DLD1 (cell line): ENCODE data around the gene STK33.

ENCODE experiments used
- in situ Hi-C: cut with HindIII; loops from 2 replicates; pipeline ENCODE4 v1.10.0; 2017; ENCODE audit warnings: low sequenced_read_pairs

STK33 gene

GRCh38 chr11:8604078-8604723 lies 10.2 kb upstream of the STK33 start:
- in situ Hi-C loops, result no loop called here

GRCh38 chr11:8603696-8604077 lies 9.7 kb upstream of the STK33 start:
- in situ Hi-C loops, result no loop called here

- in situ Hi-C loops, result no loop called here
Measured at GRCh38 chr11:8601376-8602133, 7.5 kb upstream of the STK33 start.

- in situ Hi-C loops, result no loop called here
Measured at GRCh38 chr11:8598506-8598905, 4.5 kb upstream of the STK33 start.

GRCh38 chr11:8597182-8597581 lies 3.2 kb upstream of the STK33 start:
- in situ Hi-C loops, result no loop called here

- in situ Hi-C loops, result no loop called here
Measured at GRCh38 chr11:8596504-8597046, 2.5 kb upstream of the STK33 start.

GRCh38 chr11:8593455-8593854 lies 573 bp downstream of the STK33 start:
- in situ Hi-C loops, result no loop called here

- in situ Hi-C loops, result no loop called here
Measured at GRCh38 chr11:8587915-8588314, 6.1 kb downstream of the STK33 start.

GRCh38 chr11:8586805-8587204 lies 7.2 kb downstream of the STK33 start:
- in situ Hi-C loops, result no loop called here

- in situ Hi-C loops, result no loop called here
Measured at GRCh38 chr11:8586184-8586583, 7.8 kb downstream of the STK33 start.

- in situ Hi-C loops, result no loop called here
Measured at GRCh38 chr11:8584511-8584910, 9.5 kb downstream of the STK33 start.

- in situ Hi-C loops, result no loop called here
Measured at GRCh38 chr11:8584082-8584481, 9.9 kb downstream of the STK33 start.

GRCh38 chr11:8581300-8581699 lies 12.7 kb downstream of the STK33 start:
- in situ Hi-C loops, result no loop called here

- in situ Hi-C loops, result no loop called here
Measured at GRCh38 chr11:8577791-8578581, 16.0 kb downstream of the STK33 start.

- in situ Hi-C loops, result no loop called here
Measured at GRCh38 chr11:8574798-8575197, 19.2 kb downstream of the STK33 start.

- in situ Hi-C loops, result no loop called here
Measured at GRCh38 chr11:8573777-8574176, 20.3 kb downstream of the STK33 start.

- in situ Hi-C loops, result no loop called here
Measured at GRCh38 chr11:8567602-8568198, 26.3 kb downstream of the STK33 start.

- in situ Hi-C loops, result no loop called here
Measured at GRCh38 chr11:8566613-8567210, 27.3 kb downstream of the STK33 start.

- in situ Hi-C loops, result no loop called here
Measured at GRCh38 chr11:8564526-8564925, 29.5 kb downstream of the STK33 start.

GRCh38 chr11:8561461-8561860 lies 32.6 kb downstream of the STK33 start:
- in situ Hi-C loops, result no loop called here

GRCh38 chr11:8558436-8558835 lies 35.6 kb downstream of the STK33 start:
- in situ Hi-C loops, result no loop called here
